Stimulated activated CD8-positive, alpha-beta memory T cell treated with anti-CD3 and anti-CD28 coated beads, Interleukin-2, amount 100 ng/mL, for 1 hour (primary cell): ENCODE measurements around the gene TP53I11.

Experiments
- DNase-seq, 2 donors: peaks; one replicate each; pipeline ENCODE4 v3.0.0-alpha.2; 2020; ENCODE audit warnings: low read depth in 2 of 2

TP53I11 gene

GRCh38 chr11:44978961-44979331 is 28.3 kb upstream of the TP53I11 start:
- no peak for DNase-seq

- no peak for DNase-seq
These were observed 27.7 kb upstream of the TP53I11 start for GRCh38 chr11:44978274-44978960.

GRCh38 chr11:44977493-44977984 is 26.9 kb upstream of the TP53I11 start:
- DNase-seq: no peak

- no peak for DNase-seq
These were observed 25.9 kb upstream of the TP53I11 start for GRCh38 chr11:44976576-44976975.

DNA sequence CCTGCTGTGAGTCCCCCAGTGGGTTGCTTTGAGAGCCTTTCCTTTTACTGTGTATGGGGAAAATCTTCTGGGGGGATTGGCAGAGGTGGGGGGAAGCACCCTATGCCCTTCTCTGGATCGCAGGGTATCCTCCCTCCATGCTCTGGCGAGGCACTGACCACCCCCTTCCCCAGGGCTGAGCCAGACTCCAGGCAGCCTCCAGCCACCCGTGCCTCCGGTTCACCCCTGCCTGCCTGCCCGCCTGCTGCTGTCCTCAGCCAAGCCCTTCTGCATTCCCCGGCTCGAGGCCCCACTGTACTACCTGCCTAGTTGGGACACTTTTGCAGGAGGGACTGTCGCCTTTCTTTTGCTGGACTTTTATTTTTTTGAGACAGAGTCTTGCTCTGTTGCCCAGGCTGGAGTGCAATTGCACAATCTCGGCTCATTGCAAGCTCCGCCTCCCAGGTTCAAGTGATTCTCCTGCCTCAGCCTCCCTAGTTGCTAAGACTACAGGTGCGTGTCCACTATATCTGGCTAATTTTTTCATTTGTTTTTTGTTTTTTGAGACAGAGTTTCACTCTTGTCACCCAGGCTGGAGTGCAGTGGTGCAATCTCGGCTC is 23.8 kb upstream of the TP53I11 start:
- DNase-seq: no peak

DNA sequence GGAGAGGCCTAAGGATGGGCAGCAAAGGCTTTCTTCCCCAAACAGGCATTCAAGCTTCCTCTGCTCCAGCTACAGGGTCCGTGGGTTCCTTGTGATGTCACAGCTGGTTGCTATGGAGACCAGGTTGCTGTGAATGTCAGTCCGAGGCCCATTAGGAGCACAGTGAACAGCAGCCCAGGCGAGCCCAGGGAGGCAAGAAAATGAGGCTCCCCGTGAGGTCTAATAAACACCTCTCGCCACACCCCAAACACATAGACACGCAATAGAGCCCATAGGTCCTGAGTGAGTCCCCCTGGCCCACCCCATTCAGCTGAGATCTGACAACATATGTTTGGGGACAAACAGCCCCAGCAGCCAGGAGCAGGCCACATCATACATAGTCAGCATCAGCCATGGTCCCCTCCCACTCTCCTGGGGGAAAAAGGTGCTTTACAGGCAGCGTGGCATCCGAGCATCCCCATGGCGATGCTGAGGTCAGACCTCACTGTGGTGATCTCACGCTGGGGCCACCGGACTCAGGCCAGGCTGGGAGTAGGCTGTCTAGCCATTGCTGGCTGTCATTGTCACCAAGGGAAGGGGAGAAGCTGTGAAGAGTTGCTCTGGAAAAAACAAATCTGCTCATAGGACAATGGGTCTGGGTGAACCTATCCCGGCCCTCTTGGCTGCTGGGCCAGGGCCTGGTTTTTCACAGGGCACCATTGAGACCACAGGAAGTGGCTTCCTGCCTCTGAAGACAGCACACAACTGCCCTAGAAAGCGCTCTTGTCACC is 23.1 kb upstream of the TP53I11 start:
- DNase-seq: no peak

- DNase-seq: no peak
These were observed 22.2 kb upstream of the TP53I11 start for GRCh38 chr11:44972746-44973435.

- no peak for DNase-seq
These were observed 20.5 kb upstream of the TP53I11 start for GRCh38 chr11:44971185-44971584.

DNA sequence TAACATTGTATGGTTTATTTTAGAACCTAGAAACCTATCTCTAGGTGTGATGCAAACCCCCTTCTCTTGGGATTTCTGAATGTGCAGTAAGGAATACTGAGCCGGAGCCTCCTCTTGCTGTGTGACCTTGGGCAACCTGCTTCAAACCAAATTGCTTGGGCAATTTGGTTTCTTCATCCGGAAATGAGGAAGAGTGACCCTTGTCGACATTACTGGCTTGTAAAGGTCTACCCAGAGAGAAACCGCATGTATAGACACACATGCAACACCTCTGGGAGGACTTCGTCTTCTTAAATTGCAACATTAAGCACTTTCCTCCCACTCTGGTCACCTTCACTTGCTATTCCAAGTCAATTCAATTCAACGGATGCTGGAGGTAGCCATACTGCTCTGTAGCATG is 19.6 kb upstream of the TP53I11 start:
- DNase-seq: no peak

DNA sequence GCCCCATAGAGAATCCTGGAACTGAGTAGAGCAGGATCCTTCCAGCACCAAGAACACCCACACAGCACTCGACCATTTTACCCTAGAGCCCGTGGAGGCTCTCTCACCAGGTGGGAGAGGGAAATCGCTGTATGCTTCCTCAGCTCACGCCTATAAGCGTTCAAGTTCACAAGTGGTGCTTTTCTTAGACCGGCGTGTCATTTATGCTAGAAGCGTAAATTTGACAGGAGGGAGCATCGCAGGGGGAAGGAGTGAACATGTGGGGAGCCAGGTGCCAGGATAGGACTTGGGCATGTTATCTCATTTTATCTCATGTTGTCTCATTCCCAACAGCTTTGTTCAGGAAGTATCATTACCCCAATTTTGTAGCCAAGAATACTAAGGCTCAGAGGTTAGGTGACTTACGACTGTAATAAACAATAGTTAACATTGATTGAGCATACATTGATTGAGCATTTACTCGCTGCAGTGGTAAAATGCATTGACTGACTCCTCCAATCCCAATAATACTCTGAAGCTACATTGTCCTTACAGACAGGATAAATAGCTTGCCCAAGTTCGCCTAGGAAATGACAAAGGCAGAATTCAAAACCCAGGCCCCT is 19.1 kb upstream of the TP53I11 start:
- DNase-seq: no peak

DNA sequence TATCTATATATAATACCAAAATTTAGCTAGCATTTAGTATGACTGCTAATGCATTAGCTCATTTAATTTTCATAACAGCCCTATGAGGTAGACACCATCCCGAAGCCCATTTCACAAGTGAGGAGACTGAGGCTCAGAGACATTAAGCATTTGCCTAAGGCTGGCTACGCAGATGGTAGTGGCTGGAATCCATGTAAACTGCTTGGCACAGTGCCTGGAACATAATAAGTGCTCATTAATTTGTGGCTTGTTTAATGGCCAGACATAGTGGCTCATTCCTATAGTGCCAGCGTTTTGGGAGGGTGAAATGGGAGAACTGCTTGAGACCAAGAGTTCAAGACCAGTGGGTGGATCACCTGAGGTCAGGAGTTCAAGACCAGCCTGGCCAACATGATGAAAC is 17.8 kb upstream of the TP53I11 start:
- no peak for DNase-seq

- DNase-seq: no peak
These were observed 17.3 kb upstream of the TP53I11 start for GRCh38 chr11:44967930-44968496.

- no peak for DNase-seq
These were observed 16.0 kb upstream of the TP53I11 start for GRCh38 chr11:44966694-44967093.

DNA sequence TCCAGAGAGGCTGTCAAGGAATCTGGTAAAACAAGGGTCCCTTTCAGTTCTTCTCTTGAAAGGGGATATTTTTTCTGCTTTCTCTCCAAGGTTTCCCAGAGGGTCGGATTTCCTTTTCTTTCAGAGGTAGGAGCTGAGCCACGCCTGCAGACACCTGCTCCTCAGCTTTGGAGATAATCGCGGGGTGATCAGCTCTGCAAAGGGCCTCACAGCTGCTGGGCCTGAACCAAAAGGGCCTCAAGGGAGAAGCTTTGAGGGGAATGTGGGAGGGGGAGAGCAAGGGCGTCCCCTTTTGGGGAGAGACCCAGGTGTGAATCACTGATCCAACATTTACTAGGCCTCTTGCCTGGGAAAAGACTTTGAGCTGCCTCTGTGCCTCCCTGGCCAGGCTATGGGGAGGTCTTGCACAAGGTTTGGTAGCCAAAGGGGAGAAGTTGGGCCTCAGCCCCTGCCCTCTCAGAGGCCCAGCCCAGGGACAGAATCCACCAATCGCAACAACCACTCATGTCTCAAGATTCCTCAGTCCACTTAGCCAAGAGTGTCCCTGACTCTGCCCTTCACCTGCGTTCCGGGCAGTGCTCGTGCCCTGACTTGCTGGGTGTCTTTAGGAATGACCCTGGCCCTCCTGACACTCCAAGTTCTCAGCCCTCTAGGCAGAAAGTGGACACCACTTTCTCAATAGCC is 14.0 kb upstream of the TP53I11 start:
- DNase-seq: no peak

- no peak for DNase-seq
These were observed 13.3 kb upstream of the TP53I11 start for GRCh38 chr11:44963948-44964347.

- DNase-seq: no peak
These were observed 12.5 kb upstream of the TP53I11 start for GRCh38 chr11:44963136-44963535.

- DNase-seq: no peak
These were observed 11.8 kb upstream of the TP53I11 start for GRCh38 chr11:44962464-44962863.

DNA sequence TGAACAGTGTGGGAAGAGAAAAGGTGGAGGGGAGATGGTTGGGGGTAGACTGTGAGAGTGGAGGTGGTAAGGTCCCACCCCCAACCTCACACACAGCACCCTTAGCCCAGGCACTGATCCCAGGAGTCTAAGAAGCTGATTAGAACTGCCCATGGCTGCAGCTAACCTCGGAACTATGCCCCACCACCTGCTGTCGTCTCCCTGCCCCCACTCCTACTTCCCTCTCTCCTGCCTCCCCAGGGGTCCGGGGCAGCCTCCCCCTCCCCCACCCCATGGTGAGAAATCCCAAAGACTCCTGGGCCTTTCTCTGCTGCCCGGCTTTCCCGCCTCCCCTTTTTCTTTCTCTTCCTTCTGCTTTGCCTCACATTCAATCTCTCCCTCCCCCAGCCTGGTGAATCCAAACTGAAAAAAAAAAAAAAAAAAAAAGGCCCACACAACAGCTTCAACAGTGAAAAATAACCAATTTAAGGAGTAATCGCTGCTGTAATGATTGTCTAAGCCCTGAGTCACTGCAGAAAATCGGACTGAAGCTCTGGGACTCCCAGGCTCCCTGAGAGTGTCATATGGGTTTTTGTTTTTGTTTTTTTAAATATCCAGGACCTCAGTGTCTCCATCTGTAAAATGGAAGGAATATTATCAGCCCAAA is 9.6 kb upstream of the TP53I11 start:
- no peak for DNase-seq

DNA sequence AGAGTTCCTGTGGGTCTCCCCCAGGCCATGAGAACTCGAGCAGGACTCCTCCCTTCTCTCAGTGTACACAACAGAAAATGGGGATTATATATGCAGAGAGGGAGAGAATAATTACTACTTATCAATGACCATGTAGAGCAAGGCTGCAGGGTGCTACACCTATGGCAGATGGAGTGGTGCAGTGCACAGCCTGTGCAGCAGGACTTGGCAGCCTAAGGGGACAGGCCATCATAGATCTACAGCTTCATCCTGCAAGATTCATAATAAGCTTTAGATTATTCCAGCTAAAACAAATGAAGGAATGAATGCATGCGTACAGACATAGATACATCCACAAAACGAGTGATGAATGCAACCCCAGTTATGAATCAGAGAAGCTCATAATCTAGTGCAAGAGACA is 8.4 kb upstream of the TP53I11 start:
- DNase-seq: no peak

DNA sequence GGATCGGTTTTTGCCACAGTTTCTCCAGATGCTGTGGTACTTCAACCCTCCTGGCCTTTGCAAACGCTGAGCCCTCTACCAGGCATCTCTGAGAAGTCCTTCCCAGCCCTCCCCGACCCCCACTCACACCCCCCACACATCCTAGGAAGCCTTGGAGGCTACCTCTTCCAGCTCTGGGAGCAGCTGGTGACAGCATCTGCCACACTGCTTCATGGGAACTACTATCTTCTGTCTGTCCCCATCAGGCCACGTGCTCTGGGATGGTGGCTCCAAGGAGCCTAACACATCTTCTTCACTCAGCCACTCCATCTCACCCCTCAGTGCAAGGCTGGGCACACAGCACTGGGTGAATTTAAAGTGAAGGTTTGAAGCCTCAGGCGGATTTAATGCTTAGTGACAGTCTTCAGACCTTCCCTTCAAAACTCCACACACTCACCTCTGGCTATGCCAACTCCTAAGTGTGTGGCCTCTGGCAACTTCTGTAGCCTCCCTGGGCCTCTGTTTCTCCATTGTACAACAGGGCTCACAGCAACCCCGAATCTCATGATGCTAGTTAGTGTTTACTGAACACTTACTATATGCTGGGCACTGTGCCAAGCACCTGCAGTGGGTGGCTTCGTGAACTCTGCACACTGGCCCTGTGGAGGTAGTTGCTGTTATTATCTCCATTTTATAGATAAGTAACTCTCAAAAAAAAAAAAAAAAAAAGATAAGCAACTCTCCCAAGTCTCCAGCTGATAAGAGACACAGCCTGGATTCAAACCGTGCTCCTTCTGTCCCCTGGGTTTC is 7.3 kb upstream of the TP53I11 start:
- no peak for DNase-seq
